ENCODE data around the gene PDZD2.
"Not testable (repeated sequence)": the region's sequence is repeated elsewhere in the genome, so short reads cannot be mapped to it uniquely, and the experiment has no call there.

DNA sequence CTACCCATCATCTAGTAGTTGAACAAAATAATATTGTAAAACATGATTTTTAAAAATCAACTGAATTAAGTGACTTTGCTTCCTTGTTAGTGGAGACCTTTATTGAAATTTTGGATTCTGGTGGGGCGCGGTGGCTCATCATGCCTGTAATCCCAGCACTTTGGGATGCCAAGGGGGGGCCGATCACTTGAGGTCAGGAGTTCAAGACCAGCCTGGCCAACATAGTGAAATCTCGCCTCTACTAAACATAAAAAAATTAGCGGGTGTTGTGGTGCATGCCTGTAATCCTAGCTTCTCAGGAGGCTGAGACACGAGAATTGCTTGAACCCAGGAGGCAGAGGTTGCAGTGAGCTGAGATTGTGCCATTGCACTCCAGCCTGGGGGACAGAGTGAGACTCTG is 439.9 kb downstream of the PDZD2 start:
- TF ChIP-seq, protein P1, sequence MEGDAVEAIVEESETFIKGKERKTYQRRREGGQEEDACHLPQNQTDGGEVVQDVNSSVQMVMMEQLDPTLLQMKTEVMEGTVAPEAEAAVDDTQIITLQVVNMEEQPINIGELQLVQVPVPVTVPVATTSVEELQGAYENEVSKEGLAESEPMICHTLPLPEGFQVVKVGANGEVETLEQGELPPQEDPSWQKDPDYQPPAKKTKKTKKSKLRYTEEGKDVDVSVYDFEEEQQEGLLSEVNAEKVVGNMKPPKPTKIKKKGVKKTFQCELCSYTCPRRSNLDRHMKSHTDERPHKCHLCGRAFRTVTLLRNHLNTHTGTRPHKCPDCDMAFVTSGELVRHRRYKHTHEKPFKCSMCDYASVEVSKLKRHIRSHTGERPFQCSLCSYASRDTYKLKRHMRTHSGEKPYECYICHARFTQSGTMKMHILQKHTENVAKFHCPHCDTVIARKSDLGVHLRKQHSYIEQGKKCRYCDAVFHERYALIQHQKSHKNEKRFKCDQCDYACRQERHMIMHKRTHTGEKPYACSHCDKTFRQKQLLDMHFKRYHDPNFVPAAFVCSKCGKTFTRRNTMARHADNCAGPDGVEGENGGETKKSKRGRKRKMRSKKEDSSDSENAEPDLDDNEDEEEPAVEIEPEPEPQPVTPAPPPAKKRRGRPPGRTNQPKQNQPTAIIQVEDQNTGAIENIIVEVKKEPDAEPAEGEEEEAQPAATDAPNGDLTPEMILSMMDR (IDR thresholded peaks at IDR 0.05; ENCODE audit: low read length): not testable (repeated sequence)
- not testable (repeated sequence) for TF ChIP-seq EZH2 (optimal IDR thresholded peaks at IDR 0.05; ENCODE audit: low read depth, low read length)

Measured in MM.1S (cell line).